B cell (primary cell): ENCODE measurements around the gene LACTB.
"Not testable (repeated sequence)": the region's sequence is repeated elsewhere in the genome, so short reads cannot be mapped to it uniquely, and the experiment has no call there.

Experiments
- CTCF ChIP-seq: fragments of 200-600 bp; IDR thresholded peaks from one replicate; pipeline ENCODE4 v1.8.0; 2022; ENCODE audit warnings: antibody characterized with exemption, mild to moderate bottlenecking
- EZH2 ChIP-seq: IDR thresholded peaks from 2 replicates; pipeline ENCODE4 v1.6.1; 2012; ENCODE audit warnings: borderline replicate concordance, low read depth, mild to moderate bottlenecking, moderate library complexity, low read length; ENCODE audit not compliant: insufficient read depth, poor library complexity, severe bottlenecking

- not testable (repeated sequence) for TF ChIP-seq CTCF, EZH2
These were observed 16.3 kb upstream of the LACTB start for GRCh38 chr15:63105354-63105753.
